ENCODE data around the gene BCOR.

BCOR gene

DNA sequence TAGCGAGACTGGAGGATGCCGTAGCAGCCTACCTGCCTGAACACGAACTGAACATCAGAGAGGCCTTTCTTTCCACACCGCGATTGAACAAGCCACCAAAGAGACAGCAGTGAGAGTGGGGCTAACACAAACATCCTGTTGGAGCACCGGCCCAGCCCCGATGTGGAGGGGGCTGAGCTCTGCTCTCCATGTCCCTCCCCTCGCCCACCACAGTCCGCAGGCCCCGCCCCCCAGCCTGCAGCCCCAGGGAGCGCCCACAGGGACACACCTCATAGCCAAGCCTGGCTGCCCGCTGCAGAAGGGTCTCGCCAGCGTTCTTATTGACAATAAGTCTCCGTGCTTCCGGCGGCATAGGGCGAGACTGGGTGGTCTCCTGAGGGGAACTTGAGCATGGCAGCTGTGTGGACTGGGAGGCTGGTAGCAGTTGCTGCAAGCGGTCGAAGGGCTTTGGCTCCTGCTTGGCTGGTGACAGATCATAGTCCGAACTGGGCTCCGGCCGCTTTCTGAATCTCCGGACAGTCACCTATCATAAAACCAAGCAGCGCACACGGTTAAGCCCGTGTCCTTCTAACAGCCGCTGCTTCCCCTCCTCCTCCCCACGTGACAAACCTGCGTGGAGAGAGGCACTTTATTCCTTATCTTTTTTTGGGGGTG is 35.8 kb downstream of the BCOR start:
- DNase-seq: no peak

DNA sequence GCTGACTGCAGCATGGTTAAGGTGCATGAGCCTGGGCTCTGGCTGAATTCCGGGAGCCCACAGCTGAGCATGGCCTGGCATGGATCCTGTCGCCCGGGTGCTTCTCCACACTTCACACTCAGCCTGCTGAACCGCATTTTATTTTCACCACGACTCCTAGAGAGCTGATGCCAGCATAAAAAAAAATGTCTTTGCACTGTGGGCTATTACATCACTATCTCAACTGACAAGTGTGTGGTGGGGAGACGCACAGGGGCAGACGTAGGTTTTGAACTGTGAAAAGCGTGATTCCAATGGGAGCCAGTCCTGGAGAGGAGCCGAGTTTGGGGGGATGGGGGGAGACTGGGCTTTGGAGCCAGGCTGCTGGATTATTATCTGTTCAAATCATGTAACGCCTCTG is 36.8 kb downstream of the BCOR start:
- no peak for DNase-seq

DNA sequence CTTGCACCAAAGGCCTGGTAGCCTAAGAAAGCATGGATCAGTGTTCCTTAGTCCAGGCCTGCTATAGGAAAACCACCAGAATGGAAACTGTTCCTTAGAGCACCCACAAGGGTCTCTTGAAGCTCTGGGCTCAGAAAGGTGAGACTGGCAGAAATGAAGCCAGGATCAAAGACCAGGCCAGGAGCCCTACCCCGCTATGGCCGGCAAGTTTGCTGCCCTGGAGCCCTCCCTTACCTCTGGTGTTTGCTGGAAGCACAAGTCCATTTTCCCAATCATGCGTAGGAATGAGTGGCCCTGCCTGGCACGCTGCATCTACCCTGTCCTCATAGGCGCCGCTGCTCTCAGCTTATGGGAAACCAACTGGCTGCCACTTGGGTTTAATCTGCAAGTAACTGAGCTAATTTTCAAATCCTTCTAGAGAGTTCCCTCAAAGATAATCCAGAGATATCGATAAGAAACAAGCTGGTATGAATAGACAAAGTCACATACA is 37.4 kb downstream of the BCOR start:
- no peak for DNase-seq

DNA sequence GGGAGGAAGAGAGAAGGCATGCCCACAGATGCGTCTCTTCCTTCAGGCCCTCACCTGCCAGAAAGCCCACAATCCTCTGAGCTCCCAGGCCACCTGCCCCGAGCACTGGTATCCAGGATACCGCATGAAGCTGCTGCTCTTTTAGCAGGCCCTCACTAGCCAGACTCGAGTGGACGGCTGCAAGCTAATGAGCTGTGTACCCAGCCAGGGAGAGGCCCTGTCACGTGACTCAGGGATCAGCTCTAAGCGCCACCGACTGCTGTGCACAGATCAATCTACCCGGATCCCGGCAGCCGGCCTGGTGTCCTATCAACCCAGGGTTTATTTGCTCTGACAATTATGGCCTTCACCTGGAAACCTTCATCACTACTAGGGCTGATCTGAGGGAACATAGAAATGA is 39.0 kb downstream of the BCOR start:
- DNase-seq: no peak

DNA sequence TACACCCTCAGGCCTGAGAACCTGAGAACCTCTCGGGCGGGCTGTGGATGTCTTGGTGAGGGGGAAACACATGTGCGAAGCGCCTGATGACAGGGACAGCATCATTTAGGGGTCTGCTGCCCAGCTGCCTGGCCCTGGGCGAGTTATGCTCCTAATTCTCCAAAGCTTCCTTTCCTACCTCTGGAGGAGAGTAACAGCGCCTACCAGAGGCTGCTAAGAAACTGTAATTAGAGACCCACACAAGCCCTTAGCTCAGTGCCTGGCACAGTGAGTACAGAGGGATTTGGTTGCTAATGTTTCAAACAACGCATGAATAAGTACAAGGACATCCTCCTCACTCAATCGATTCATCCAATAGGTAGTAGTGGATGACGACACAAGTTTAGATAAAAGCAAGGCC is 40.4 kb downstream of the BCOR start:
- no peak for DNase-seq

DNA sequence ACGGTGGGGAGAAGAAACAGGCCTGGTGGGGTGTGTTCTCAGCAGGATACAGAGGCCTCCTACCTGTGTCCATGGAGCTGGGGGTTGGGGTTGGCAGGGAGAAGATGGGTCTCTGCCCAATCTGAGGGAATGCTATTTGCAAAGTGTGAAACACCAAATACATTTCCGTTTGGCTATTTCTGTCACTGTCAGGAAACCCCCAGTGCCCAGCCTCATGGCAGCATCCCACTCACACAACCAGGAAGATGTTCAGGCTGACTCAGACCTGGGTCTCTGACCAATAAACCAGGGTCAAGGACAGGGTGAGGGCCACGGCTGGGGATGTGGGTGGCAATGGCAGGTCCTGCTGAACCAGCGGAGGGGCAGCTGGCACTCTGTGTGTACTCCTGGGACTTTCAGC is 41.3 kb downstream of the BCOR start:
- no peak for DNase-seq

DNA sequence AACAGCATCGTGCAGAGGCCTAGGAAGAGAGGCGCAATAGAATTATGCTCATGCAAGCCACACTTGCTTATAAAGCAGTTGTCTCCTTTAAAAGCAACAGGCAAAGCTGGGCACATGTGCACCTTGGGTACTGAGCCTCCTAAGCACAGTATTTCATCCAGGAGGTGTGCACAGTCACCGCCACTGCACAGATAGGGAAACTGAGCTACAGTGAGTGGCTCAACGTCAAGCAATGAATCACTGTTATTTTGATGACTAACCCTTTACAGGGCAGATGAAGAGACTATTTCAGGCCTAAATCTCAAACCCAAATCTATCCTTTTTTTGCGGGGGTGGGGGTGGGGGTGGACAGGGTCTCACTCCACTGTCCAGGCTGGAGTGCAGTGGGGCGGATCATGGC is 42.3 kb downstream of the BCOR start:
- DNase-seq: no peak

DNA sequence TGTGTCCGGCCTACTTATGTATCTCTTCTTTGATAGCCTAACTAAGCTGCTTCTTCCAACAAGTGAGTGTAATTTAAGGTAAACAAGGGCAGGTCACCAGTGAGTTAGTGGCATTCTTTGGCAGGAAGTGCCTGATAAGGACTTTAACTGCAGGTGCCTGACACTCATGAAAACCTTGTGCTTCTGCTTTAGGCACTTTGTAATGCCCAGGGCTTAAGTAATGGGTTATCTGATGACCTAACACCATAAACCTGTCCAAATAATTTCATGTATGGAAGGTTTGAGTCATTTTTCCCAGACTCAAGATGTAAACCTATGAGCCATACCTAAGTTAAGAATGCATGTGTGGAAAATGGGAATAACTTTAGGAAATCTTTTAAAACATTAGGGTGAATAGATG is 43.0 kb downstream of the BCOR start:
- no peak for DNase-seq

DNA sequence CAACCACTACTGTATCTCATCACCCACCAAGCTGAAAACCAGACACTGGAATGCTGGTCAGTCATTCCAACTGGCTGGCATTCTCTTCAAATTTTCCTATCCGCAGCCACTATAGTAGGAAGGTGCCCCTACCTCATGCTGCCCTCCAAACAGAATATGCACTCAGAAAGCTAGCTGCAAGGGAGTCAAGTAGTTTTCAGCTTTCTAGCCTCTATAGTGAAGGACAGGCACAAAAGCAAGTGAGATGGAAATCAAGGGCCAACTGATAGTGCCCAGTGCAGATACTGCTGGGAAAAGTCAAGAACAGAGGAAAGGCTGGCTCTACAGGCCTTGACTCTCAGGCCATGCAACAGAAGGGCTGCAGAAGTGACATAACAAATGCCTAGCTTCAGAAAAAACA is 47.2 kb downstream of the BCOR start:
- no peak for DNase-seq

DNA sequence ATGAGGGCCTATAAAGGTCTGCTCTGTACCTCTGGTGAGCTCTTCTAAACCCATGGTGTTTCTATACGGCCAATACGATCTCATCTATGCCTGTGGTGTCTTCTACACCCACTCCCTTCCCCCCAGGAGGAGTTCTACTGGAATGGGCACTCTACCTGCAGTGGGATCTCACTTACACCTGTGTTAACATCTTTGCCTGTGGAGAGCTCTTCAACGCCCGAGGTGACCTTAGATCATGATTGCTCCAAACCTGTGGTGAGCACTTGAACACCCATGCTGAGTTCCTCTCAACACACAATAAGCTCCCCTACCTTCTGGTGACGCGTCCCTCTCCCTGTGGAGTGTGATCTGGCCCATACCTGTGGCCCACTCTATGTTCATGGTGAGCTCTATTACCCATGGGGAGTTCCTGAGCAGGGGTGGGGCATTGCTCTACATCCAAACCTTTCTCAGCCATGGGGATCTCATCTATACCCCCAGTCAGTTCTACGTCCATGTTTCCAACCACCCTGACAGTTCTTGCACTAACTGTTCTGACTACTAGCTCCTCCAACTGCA is 48.6 kb downstream of the BCOR start:
- DNase-seq: no peak

DNA sequence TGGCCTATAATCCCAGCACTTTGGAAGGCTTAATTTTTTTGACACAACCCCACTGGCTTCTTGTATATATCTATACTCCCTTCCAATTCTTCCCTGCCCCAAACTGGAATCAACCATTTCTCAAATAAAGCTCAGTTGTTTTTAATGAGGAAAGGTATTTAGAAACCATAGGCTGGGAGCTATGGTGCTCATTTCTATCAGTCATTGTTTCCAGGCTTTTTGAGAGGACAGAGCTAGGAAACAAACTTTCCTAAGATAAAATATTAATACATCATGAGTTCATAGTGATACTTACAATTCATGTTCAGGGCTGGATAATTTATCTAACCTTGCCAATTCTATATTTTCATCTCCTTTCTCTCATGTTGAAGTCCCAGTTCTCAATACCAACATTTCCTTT is 50.3 kb downstream of the BCOR start:
- DNase-seq: no peak

DNA sequence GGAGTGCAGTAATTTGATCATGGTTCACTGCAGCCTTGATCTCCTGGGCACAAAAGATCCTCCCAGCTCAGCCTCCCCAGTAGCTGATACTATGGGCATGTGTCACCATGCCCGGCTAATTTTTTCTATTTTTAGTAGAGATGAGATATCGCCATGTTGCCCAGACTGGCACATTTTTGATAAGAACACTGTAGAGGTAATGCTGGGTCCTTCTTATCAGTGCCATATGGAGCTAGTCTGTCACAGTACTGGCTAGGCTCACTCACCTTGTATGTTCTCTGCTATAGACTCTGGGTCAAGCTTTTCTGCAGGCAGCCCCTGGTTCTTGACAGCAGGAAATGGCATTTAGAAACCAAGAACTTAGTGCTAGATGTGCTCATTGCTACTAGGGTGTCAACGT is 53.9 kb downstream of the BCOR start:
- DNase-seq: peak; percentile 85

DNA sequence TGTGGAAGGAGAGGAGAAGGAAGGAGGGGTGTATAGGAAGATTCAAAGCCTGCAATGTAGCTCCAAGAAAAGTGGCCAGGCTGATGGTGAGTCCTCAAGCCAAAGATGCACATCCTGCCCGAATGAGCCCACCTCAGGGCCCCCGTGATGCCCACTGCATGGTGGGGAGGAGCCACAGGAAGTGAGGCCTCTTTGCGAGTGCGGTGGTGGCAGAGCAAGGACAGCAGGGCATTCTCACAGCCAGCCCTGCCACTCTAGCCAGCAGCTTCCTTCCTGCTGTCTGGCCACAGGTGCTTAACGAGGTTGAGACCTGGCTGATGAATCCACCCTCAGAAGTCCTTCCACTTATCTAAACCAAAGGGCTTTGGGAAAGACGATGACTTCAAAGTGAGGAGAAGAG is 55.8 kb downstream of the BCOR start:
- no peak for DNase-seq

DNA sequence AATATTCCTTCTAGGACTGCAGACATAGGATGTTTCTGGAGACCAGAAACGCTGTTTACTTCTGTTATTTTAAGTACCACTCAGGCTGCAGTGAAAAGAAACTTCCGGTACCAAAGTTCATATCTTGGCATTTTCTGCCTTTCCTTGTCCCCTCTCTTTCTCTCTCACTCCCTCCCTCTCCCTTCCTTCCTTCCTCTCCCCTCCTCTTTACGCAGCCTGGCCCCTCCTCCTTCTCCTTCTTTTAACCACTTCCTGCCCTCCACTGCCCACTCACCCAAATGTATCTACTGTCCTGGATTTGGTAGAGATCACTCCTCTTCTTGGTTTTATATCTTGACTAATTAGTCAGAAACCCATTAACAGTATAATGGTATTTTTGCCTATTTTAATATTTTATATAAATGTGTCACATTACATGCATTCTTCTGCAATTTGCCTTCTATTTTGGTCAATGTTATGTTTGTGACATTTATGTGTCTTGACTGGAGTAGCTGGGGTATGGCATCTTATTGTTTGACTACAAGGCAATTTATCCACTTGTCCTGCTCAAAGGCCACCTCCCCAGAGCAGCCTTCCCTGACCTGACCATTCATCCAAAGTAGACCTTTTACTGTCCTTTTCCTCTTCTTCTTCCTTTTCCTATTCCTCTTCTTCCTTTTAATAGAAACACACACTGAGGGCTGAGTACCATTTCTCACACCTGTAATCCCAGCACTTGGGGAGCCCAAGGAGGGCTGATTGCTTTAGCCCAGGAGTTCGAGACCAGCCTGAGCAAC is 56.9 kb downstream of the BCOR start:
- no peak for DNase-seq

DNA sequence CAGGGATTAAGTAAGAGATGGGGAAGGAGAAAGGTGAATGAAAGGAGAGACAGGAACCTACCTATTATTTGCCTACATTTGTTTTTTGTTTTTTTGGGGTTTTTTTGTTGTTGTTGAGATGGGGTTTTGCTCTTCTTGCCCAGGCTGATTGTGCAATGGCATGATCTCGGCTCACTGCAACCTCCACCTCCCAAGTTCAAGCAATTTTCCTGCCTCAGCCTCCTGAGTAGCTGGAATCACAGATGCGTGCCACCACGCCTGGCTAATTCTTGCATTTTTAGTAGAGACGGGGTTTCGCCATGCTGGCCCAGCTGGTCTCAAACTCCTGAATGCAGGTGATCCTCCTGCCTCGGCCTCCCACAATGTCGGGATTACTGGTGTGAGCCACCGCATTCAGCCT is 57.9 kb downstream of the BCOR start:
- no peak for DNase-seq

DNA sequence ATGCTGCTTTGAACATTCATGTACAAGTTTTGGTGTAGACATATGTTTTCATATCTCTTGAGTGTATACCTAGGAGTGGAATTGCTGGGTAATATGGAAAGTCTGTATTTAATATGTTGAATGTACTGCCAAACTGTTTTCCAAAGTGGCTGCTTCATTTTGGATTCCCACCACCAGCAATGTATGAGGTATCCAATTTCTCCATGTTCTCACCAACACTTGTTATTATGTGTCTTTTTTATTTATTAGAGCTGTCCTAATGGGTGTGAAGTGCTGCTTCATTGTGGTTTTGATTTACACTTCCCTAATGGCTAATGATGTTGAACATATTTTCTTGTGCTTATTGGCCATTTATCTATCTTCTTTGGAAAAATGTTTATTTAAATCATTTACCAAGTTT is 60.4 kb downstream of the BCOR start:
- DNase-seq: no peak

DNA sequence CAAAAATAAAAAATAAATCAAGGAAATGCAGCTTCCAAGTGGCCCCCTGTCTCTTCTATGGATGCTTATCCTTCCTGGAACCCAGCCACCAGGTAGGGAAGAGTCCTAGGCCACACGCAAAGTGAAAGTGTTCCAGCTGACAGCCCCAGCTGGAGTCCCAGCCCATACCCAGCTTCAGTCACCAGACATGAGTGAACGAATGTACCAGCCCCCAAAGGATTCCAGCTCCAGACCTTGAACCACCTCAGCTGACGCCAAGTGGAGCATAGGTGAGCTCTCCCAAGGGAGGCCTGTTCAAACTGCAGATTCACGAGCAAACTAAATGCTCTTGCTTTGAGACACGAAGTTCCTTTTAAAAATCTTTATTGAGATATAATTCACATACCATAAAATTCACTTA is 62.0 kb downstream of the BCOR start:
- no peak for DNase-seq

DNA sequence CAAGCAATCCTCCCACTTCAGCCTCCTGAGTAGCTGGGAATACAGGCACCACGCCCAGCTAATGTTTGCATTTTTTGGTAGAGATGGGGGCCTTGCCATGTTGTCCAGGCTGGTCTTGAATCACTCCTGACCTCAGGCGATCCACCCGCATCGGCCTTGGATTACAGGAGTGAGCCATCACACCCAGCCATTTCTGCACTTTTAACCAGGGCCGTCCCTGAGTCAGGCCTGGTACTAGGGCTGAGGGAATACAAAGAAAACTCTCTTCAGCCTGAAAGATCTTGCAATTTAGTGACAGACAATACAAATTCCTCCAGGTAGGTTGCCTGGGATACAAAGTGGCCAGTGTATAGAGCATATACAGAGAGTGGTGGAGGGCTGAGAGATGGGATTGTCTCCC is 65.8 kb downstream of the BCOR start:
- no peak for DNase-seq

DNA sequence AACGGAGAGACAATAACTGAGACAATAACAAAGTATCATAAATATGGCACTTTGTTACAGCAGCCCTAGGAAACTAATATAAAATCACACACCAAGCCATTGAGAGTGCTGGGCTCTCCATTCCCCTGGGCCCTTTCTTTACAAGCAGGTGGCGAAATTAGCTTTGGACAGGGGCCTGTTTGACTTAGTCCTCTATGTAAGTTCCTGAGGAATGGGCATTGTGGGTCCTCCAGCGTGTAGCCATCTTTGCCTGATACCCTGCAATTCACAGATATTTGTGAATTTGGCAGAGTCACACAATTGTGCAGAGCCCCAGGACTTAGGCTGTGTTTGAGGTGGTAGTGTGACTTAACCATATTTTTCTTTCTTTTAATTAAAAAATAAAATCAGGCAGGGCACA is 67.6 kb downstream of the BCOR start:
- no peak for DNase-seq

DNA sequence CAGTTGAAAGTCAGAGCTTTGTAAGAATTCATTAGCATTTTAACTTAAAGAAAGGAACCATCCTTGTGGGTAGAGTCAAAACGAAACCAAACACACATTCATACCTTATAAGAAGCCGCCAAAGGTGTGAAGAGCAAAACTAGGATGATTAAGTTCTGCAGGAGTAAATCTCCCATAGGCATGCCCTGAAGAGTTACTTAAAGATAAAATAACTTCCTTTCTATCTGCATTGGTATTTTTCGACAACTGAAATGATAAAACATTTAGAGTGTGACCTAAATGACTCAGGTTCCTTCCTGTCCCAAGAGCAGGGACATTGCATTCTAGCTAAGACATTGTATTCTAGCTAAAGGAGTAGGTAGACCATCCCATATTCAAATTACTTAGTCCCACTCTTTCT is 75.3 kb downstream of the BCOR start:
- DNase-seq: no peak

DNA sequence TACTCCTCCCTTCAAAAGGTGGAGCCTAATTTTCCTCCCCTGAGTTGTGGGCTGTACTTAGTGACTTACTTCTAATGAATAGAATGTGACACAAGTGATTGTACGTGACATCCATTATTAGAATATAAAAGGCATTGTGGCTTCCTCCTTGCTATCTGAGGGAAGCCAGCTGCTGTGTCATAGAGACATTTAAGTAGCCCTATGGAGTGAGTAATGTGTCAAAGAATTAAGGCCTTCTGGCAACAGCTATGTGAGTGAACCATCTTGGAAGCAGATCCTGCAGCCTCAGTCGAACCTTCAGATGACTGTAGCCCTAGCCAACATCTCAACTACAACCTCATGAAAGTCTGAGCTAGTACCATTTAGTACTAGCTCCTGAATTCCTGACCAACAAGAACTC is 76.1 kb downstream of the BCOR start:
- DNase-seq: no peak

DNA sequence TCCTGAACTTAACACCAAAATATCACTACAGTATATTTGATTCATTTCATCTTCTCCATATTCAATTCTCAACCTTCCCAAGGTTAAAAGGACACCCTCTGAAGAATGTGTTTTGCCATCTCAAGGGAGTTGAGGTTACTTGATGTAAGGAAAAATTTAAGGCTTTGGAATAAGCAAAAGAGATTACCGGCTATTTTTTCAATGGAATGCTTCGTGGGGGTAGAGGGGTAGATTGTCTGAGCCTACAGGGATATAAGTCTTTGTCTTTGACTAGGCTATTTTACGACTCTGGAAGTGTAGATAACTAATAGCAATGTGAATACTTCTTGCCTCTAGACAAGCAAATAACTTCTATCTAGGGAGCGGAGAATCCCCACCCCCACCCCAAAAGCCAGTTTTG is 78.2 kb downstream of the BCOR start:
- DNase-seq: no peak

DNA sequence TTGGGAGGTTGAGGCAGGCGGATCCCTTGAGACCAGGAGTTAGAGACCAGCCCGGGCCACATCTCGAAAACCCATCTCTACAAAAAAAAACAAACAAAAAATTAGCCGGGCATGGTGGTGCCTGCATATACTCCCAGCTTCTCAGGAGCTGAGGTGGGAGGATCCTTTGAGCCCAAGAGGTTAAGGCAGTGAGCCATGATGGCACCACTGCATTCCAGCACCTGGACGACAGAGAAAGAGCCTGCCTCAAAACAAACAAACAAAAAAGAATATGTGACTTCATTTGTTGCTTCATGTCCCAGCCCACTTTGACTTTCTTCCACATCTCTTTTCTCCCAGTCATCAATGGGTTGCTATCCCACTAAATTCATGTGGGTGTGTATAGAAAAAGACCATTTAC is 79.7 kb downstream of the BCOR start:
- DNase-seq: no peak

DNA sequence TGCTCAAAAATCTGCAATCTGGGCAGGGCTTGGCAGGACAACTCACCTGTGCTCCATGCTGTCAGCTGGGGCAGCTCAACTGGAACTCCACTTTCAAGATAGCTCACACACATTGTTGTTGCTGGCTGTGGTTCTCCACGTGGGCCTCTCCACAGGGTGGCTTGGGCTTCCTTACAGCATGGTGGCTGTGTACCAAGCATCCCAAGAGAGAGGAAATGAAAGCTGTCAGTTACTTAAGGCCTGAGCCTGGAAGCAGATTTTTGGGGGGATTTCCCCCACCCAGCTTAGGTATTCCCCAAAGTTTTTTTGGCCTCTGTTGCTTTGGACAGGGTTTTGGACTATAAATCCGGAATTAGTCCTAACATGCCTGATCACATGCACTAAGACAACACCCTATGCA is 81.0 kb downstream of the BCOR start:
- DNase-seq: no peak

DNA sequence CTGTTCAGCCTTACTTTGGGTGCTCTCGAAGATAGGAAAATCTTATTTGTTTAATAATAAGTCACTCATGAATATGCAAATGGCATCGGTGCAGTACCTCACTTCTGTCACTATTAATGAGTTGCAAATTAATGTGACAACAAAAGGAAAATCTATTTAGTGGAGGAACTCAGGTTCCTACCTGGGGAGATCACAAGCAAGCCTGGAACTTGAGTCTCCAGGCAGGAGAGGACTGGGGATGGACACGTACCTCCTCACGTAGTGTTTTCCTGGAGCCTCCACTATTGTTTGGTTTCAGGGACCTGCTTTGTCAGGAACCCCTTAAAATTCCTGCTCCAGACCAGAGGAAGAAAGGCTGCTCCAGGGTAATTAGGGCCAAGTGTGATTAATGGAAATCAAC is 82.1 kb downstream of the BCOR start:
- DNase-seq: no peak
